ENCODE measurements around the gene CADM1.

- no peak for TF ChIP-seq CTCF (IDR thresholded peaks at IDR 0.05; ENCODE audit: poor library complexity)
- no peak for TF ChIP-seq EZH2 (IDR thresholded peaks at IDR 0.05; ENCODE audit: borderline replicate concordance)
- TF ChIP-seq EZH2phosphoT487 (IDR thresholded peaks at IDR 0.05; ENCODE audit: low read depth, severe bottlenecking, unreplicated experiment): no peak
Measured at GRCh38 chr11:115272925-115273324, 231.3 kb downstream of the CADM1 start.
